ENCODE data around the gene METTL16.

DNA sequence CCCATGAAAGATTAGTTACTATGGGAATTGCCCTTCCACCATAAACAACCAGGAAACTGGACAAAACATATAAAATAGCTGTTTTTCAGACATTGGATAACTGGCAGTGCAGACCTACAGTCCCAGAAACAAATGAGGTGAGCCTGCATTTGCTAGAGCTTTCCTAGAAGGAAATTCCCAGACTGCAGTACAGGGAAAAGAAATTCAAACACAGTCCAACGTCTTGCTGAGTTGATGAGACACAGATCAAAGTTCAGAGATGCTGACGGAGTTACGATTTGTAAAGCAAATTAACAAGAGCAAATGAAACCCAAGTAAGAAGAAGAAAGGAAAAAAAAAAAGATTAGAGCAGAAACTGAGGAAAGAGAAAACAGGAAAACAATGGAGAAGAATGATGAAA, 69.5 kb downstream of the METTL16 start:
- TF ChIP-seq POLR2A (IDR thresholded peaks at IDR 0.05): no peak
- TF ChIP-seq, protein P1, sequence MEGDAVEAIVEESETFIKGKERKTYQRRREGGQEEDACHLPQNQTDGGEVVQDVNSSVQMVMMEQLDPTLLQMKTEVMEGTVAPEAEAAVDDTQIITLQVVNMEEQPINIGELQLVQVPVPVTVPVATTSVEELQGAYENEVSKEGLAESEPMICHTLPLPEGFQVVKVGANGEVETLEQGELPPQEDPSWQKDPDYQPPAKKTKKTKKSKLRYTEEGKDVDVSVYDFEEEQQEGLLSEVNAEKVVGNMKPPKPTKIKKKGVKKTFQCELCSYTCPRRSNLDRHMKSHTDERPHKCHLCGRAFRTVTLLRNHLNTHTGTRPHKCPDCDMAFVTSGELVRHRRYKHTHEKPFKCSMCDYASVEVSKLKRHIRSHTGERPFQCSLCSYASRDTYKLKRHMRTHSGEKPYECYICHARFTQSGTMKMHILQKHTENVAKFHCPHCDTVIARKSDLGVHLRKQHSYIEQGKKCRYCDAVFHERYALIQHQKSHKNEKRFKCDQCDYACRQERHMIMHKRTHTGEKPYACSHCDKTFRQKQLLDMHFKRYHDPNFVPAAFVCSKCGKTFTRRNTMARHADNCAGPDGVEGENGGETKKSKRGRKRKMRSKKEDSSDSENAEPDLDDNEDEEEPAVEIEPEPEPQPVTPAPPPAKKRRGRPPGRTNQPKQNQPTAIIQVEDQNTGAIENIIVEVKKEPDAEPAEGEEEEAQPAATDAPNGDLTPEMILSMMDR (IDR thresholded peaks at IDR 0.05): no peak

Measured in uterus (tissue), 2 donors.